Motor neuron (in vitro differentiated cells): ENCODE results near the gene PLS3. TPM values are rescaled to one million over a fixed set of nuclear protein-coding genes. Genes with fewer than 3 reads are reported as not detected.
"Not testable (repeated sequence)": the region's sequence is repeated elsewhere in the genome, so short reads cannot be mapped to it uniquely, and the experiment has no call there.

ENCODE experiments used
- ATAC-seq, 8 experiments: fragments of 200-7000 bp; cut with Tn5 transposase; replicated peaks in 6 of 8; 2 replicates each; pipeline ENCODE4 v1.8.0; 2021; ENCODE audit warnings: mild to moderate bottlenecking in 8 of 8, moderate library complexity in 8 of 8
- H3K27ac ChIP-seq, 2 donors: fragments of 250-450 bp; sonication (Bioruptor Pico); 2 replicates each; pipeline ENCODE4 v1.9.0; 2021; ENCODE audit warnings: antibody characterized with exemption in 2 of 2, mild to moderate bottlenecking in 2 of 2, moderate library complexity in 1 of 2
- H3K4me1 ChIP-seq, 2 donors: fragments of 250-450 bp; sonication (Bioruptor Pico); replicated peaks in 1 of 2; 2 replicates each; pipeline ENCODE4 v1.6.1; 2021; ENCODE audit warnings: antibody characterized with exemption in 2 of 2, mild to moderate bottlenecking in 2 of 2, moderate library complexity in 1 of 2
- H3K4me3 ChIP-seq, 5 donors: fragments of 250-450 bp; sonication (Bioruptor Pico); 2 replicates each; pipeline ENCODE4 v1.9.0; 2021; ENCODE audit warnings: antibody characterized with exemption in 5 of 5, mild to moderate bottlenecking in 5 of 5, moderate library complexity in 4 of 5
- WGBS, 10 experiments: fragments of 450-650 bp; shearing (Covaris generic); methylation state at CpG; one replicate each; pipeline ENCODE4 v1.0.0; 2022; 5-methylcytosine and 5-hydroxymethylcytosine counted together
- in situ Hi-C, 9 experiments: fragments of 400-800 bp; cut with MboI; loops; one replicate each; pipeline ENCODE4 v1.15.0; 2021; ENCODE audit warnings: low sequenced_read_pairs in 9 of 9, low pct_unique_long_range_greater_than_20kb in 2 of 9; ENCODE audit not compliant: unreplicated experiment in 9 of 9
- total RNA-seq, 8 experiments: library from RNA; unstranded; fragments of 300-600 nt; gene quantifications; 2 replicates each; pipeline versions ENCODE4 v1.2.3 to v1.2.4, GENCODE V29; 2022

Gene PLS3
- 100 to 1,000 TPM in 3 of 8 experiments, 10 to 100 TPM in 5; 18.4 to 168 (median 60.5) TPM for total RNA-seq

DNA sequence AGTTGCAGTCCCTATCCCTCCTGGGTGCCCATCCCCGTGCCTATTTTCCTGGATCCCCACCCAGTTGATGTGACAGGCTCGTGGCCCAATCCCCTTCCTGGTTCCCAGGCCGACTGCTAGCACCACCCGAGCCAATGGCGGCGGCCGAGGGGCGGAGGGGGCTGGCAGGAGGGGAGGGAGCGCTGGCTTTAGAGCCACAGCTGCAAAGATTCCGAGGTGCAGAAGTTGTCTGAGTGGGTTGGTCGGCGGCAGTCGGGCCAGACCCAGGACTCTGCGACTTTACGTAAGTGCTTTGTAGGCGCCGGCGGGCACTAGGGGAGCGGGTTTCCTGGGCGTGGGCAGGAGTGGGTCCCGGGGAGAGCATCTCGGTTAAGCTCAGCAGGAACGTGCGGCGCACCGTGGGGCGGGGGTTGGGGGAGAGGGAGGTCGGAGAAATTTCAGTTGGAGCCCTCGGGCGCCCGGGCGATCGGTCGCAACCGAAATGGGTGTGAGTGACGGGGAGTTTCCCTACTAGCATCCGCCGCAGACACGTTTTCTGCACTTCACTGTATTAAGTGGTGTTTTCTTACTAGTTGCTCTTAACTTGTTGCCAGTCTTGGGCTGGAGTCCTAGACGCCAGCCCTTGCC, at the start of gene PLS3:
Gene PLS3, plus strand, starts transcription at position 197 of the 627 bp plus-strand sequence. CDS start 49,077 bp downstream, outside the sequence.
- ATAC-seq = peak; percentile 79 to 91 (median 86)
- 0% methylated on average over 4 of the region's 40 CpGs; no CpG with 5 or more reads in 9 of the 10 experiments for WGBS, 10 experiments
- H3K4me1 ChIP-seq = peaks cover 0 to 11% of the 10 kb centered on the region in 2 donors
- in situ Hi-C loops = loop anchor here in 1 of 9 experiments (25.0 kb wide), 1 partner anchor 224 kb away; no protein-coding TSS in a partner anchor
- peak within 1 kb of the TSS; percentile 45 to 68 (median 51) for H3K4me3 ChIP-seq
- peak within 1 kb of the TSS in 1 of 2 donors; percentile 68 for H3K27ac ChIP-seq

DNA sequence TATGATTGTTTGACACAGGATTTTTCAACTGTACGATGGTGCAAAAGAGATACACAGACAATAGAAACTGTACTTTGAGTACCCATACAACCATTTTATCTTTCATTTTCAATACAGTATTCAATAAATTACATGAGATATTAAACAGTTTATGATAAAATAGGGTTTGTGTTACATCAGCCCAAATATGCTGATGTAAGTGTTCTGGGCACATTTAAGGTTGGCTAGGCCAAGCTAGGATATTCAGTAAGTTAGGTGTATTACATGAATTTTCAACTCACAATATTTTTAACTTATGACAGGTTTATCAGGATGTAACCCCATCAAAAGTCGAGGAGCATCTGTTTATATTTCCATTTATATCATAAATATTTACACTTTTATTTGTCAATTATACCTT, 42.9 kb upstream of the PLS3 start:
- in situ Hi-C loops = no loop called here
- H3K27ac ChIP-seq = no peak overlapping the region
- H3K4me3 ChIP-seq = no peak overlapping the region
- WGBS, 10 experiments = 20 to 100% (median 58%) methylated on average over 1 of the region's 2 CpGs; no CpG with 5 or more reads in 4 of the 10 experiments
- H3K4me1 ChIP-seq = no peaks in the 10 kb centered on the region
- ATAC-seq = no peak

DNA sequence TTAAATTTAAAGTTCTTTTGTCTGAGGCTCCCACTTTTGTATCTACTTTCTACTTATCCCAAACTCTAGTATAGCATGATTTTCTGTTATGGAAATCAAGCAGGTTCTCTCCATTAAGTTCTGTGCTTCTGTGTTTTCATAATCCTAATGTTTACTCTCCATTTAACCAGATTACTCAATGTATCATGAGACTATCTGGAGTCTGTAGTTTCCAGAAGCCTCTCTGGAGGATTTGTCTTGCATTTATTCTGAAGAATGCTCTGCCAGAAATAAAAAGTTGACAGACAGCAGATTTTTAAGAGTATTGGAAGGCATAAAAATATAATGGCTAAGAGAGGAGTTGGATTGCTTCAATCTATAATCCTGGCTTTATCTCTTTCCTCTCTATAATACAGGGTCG, 39.2 kb upstream of the PLS3 start:
- no peak for ATAC-seq
- WGBS, 10 experiments = 0 to 80% (median 17%) methylated on average over 1 of the region's 1 CpG; no CpG with 5 or more reads in 7 of the 10 experiments
- in situ Hi-C loops = no loop called here
- no peak overlapping the region for H3K27ac ChIP-seq
- H3K4me3 ChIP-seq = no peak overlapping the region
- H3K4me1 ChIP-seq = no peaks in the 10 kb centered on the region

DNA sequence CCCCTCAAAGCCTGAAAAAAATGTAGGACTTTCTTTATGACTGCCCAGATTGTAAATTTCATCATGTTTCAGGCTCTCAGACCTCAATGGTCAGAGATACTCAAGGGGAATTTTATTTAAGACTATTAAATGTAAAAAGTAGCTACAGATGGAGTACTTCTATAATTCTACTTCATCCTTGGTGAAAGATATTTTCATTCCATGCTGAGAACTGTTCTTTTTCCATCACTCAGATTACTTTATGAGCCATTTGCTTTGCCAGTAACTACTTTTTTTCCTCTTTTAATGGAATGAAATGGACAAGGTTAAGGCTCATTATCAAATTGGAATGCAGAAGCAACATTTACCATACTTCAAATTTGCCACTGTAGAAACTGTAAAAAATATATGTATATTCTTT, 38.0 kb upstream of the PLS3 start:
- ATAC-seq = no peak
- Histone ChIP-seq H3K4me1 (no peaks in the 10 kb centered on the region), H3K4me3 (no peak overlapping the region), H3K27ac (no peak overlapping the region)
- in situ Hi-C loops = no loop called here

GRCh38 chrX:115525486-115525885, 35.5 kb upstream of the PLS3 start:
- no peak overlapping the region for H3K4me3 ChIP-seq
- in situ Hi-C loops = no loop called here
- 53 to 100% (median 94%) methylated on average over 1 to 6 of the region's 7 CpGs; no CpG with 5 or more reads in 4 of the 10 experiments for WGBS, 10 experiments
- no peak overlapping the region for H3K27ac ChIP-seq
- H3K4me1 ChIP-seq = no peaks in the 10 kb centered on the region
- no peak for ATAC-seq

GRCh38 chrX:115531818-115532403, 29.1 kb upstream of the PLS3 start:
- H3K4me3 ChIP-seq = no peak overlapping the region
- ATAC-seq = peak in 1 of 8 experiments; percentile 52
- 40 to 100% (median 100%) methylated on average over 1 to 3 of the region's 4 CpGs; no CpG with 5 or more reads in 5 of the 10 experiments for WGBS, 10 experiments
- H3K4me1 ChIP-seq = no peaks in the 10 kb centered on the region
- in situ Hi-C loops = no loop called here
- H3K27ac ChIP-seq = no peak overlapping the region

- 22 to 89% (median 83%) methylated on average over 1 of the region's 1 CpG; no CpG with 5 or more reads in 7 of the 10 experiments for WGBS, 10 experiments
- Histone ChIP-seq H3K27ac (no peak overlapping the region), H3K4me3 (no peak overlapping the region), H3K4me1 (no peaks in the 10 kb centered on the region)
- ATAC-seq = peak in 1 of 8 experiments; percentile 32
- in situ Hi-C loops = no loop called here
These were observed 27.5 kb upstream of the PLS3 start for GRCh38 chrX:115533485-115533884.

DNA sequence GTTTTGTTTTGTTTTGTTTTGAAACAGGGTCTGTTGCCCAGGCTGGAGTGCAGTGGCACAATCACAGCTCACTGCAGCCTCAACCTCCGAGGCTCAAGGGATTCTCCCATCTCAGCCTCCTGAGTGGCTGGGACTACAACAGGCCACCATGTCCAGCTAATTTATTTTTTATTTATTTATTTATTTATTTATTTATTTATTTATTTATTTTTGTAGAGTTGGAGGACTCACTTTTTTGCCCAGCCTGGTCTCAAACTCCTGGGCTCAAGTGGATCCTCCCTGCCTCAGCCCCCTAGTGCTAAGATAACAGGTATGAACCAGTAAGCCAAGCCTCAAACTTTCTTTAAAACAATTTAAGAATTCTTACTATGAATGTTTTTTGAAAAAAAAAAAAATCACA, 26.6 kb upstream of the PLS3 start:
- in situ Hi-C loops = no loop called here
- no peak overlapping the region for H3K4me3 ChIP-seq
- no peaks in the 10 kb centered on the region for H3K4me1 ChIP-seq
- H3K27ac ChIP-seq = no peak overlapping the region
- ATAC-seq = no peak
- 100% methylated on average over 1 of the region's 1 CpG; no CpG with 5 or more reads in 9 of the 10 experiments for WGBS, 10 experiments

GRCh38 chrX:115535421-115535820, 25.6 kb upstream of the PLS3 start:
- in situ Hi-C loops = no loop called here

GRCh38 chrX:115535844-115536243, 25.1 kb upstream of the PLS3 start:
- no peak for ATAC-seq
- in situ Hi-C loops = no loop called here
- no peaks in the 10 kb centered on the region for H3K4me1 ChIP-seq
- WGBS, 10 experiments = 50 to 100% (median 81%) methylated on average over 1 of the region's 1 CpG; no CpG with 5 or more reads in 4 of the 10 experiments
- no peak overlapping the region for H3K4me3 ChIP-seq
- H3K27ac ChIP-seq = no peak overlapping the region

More at GRCh38 chrX:115535421-115535820, 25.6 kb upstream of the PLS3 start:
- no peaks in the 10 kb centered on the region for H3K4me1 ChIP-seq
- H3K4me3 ChIP-seq = no peak overlapping the region
- no peak overlapping the region for H3K27ac ChIP-seq
- ATAC-seq = no peak

GRCh38 chrX:115539841-115540240, 21.1 kb upstream of the PLS3 start:
- H3K27ac ChIP-seq = no peak overlapping the region
- H3K4me1 ChIP-seq = no peaks in the 10 kb centered on the region
- in situ Hi-C loops = no loop called here
- 43 to 88% methylated on average over 2 of the region's 2 CpGs; no CpG with 5 or more reads in 8 of the 10 experiments for WGBS, 10 experiments
- no peak for ATAC-seq
- H3K4me3 ChIP-seq = no peak overlapping the region

DNA sequence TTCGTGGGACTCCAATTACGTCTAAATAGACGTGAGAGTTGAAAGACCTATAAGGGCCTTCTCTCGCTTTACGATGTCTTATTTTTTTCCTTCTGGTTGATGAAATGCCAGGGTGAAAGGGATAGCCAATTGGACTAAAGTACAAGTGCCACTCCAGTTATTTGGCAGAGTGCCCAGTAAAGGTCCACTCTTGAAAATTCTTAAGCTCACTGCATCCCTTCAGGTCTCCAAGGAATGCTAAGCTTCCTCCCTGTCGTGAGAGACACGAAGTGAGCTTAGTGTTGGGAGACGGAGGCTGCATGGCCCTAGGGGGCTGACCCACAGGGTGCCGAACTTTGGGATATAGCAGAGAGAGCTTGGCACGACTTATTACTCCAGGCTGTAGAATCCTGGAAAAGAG, 19.9 kb upstream of the PLS3 start:
- in situ Hi-C loops, H3K4me1 ChIP-seq, H3K27ac ChIP-seq, H3K4me3 ChIP-seq, ATAC-seq: not testable (repeated sequence)
- 77 to 83% methylated on average over 2 to 6 of the region's 10 CpGs; no CpG with 5 or more reads in 8 of the 10 experiments for WGBS, 10 experiments

GRCh38 chrX:115547448-115547847, 13.5 kb upstream of the PLS3 start:
- Histone ChIP-seq H3K4me1 (no peaks in the 10 kb centered on the region), H3K27ac (no peak overlapping the region), H3K4me3 (no peak overlapping the region)
- no peak for ATAC-seq
- in situ Hi-C loops = no loop called here
- 50 to 92% (median 83%) methylated on average over 1 to 2 of the region's 2 CpGs; no CpG with 5 or more reads in 7 of the 10 experiments for WGBS, 10 experiments
